GM12872 (cell line): ENCODE results near the gene FAM9B.

ENCODE experiments used
- CTCF ChIP-seq: IDR thresholded peaks from 3 replicates; pipeline ENCODE4 v1.5.1; 2011; ENCODE audit warnings: low read depth, mild to moderate bottlenecking, low read length, moderate library complexity; ENCODE audit not compliant: insufficient read depth

The FAM9B gene

GRCh38 chrX:8981723-8982122, 52.2 kb downstream of the FAM9B start:
- TF ChIP-seq CTCF = no peak

- no peak for TF ChIP-seq CTCF
Observed at GRCh38 chrX:8980756-8981155, 53.2 kb downstream of the FAM9B start.
